ENCODE results near the gene ADAM15.

The ADAM15 gene

GRCh38 chr1:155009221-155009711 lies 41.9 kb upstream of the ADAM15 start:
- TF ChIP-seq CTCF (IDR thresholded peaks at IDR 0.05; ENCODE audit: low read depth, low read length, missing control alignments) = no peak
- DNase-seq (ENCODE audit: extremely low read depth, low read depth) = no peak
- no peak overlapping the region for H3K4me3 ChIP-seq (replicated peaks; ENCODE audit: low read depth, low read length)

- H3K4me3 ChIP-seq (replicated peaks; ENCODE audit: low read depth, low read length) = no peak overlapping the region
- no peak for DNase-seq (ENCODE audit: extremely low read depth, low read depth)
- TF ChIP-seq CTCF (IDR thresholded peaks at IDR 0.05; ENCODE audit: low read depth, low read length, missing control alignments) = no peak
Measured at GRCh38 chr1:155009742-155010141, 41.4 kb upstream of the ADAM15 start.

GRCh38 chr1:155010211-155010918 lies 40.8 kb upstream of the ADAM15 start:
- no peak for TF ChIP-seq CTCF (IDR thresholded peaks at IDR 0.05; ENCODE audit: low read depth, low read length, missing control alignments)
- H3K4me3 ChIP-seq (replicated peaks; ENCODE audit: low read depth, low read length) = no peak overlapping the region
- DNase-seq (ENCODE audit: extremely low read depth, low read depth) = no peak

GRCh38 chr1:155011004-155011416 lies 40.1 kb upstream of the ADAM15 start:
- no peak for TF ChIP-seq CTCF (IDR thresholded peaks at IDR 0.05; ENCODE audit: low read depth, low read length, missing control alignments)
- DNase-seq (ENCODE audit: extremely low read depth, low read depth) = no peak
- H3K4me3 ChIP-seq (replicated peaks; ENCODE audit: low read depth, low read length) = no peak overlapping the region

- DNase-seq (ENCODE audit: extremely low read depth, low read depth) = no peak
Measured at GRCh38 chr1:155011437-155012025, 39.6 kb upstream of the ADAM15 start.

GRCh38 chr1:155012026-155012546 lies 39.0 kb upstream of the ADAM15 start:
- no peak overlapping the region for H3K4me3 ChIP-seq (replicated peaks; ENCODE audit: low read depth, low read length)
- no peak for TF ChIP-seq CTCF (IDR thresholded peaks at IDR 0.05; ENCODE audit: low read depth, low read length, missing control alignments)
- no peak for DNase-seq (ENCODE audit: extremely low read depth, low read depth)

More at GRCh38 chr1:155011437-155012025, 39.6 kb upstream of the ADAM15 start:
- TF ChIP-seq CTCF (IDR thresholded peaks at IDR 0.05; ENCODE audit: low read depth, low read length, missing control alignments) = no peak
- no peak overlapping the region for H3K4me3 ChIP-seq (replicated peaks; ENCODE audit: low read depth, low read length)
